ENCODE data around the gene ZP1.

The ZP1 gene

DNA sequence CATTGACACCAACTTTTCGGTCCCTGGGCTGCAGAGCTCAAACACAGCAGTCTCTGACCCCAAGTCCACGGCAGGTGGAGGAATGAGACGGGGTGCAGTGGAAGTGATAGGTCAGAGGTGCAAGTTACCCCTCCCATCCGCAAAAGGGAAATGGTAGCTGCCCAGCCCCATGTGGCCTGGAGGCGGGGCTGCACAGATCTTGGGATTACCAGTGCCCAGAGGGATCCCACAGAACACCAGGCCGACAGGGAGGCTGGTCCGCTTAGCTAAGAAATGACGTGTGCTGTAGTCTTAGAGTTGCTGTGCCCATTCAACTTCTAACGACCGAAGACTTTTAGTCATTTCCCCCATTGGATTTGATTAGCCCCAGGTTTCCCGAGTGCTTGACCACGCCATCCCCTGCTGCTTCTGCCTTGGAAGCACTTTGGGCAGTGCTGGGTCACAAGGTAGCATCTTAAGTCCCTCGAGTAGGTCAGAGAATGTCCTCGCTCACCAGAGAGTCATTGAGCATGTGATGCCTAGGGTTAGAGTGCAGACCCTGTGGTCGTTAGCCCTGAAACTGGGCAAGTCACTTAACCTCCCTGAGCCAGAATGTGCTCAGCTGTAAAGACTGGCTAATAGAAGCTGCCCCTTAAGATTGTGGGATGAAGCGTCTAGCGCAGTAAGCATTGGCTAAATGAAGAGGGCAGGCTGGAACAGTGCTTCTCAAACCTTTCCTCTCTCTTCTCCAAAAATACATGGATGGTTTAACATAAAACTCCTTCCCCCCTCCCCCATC lies 15.8 kb upstream of the ZP1 start:
- peaks cover 46% of the 10 kb centered on the region for H3K36me3 ChIP-seq (replicated peaks)
- in situ Hi-C loops (cut with MboI; ENCODE audit: low sequenced_read_pairs), result no loop called here
- H3K9me3 ChIP-seq, result no peaks in the 10 kb centered on the region
- no peak for DNase-seq (ENCODE audit: low spot score in 2 of 2)
- H3K27me3 ChIP-seq (ENCODE audit: low read depth), result no peaks in the 10 kb centered on the region
- H3K4me1 ChIP-seq, result no peaks in the 10 kb centered on the region
- no peak overlapping the region for H3K4me3 ChIP-seq

DNA sequence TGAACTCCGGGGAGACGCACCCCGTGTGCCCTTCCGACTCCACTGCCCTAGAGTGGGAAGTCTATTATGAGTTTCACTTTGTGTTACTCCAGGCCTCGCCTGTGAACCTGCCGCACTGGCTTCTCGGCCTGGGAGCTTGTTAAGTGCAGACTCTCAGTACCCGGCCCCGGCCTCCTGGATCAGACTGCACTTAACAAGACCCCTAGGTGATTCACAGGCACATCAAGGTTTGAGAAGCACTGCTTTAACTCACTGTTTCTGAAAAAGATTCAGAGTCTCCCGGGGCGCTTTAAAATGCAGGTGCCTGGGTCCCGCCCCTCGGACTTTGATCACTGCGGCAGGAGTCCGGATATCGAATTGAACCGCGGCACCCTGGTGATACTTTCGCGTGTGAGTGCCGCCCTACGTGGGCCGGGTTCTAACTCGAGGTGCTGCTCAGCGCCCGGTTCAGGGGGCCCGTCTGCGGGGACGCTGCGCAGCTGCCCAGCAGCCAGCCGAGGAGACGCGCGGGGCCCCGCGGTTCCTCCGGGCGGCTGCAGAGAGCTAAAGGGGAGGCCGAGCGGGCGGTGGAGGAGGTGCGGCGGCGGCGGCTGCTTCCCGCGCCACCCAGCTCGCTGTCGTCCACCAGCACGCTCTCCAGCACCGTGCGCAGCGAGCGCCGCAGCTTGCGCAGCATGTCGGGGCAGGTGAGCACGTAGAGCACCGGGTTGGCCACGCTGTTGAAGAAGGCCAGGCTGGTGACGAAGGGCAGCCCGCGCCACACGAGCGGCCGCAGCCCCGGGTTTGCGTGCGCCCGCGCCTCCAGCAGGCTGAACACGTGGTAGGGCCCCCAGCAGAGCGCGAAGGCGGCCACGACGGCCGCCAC lies 15.0 kb upstream of the ZP1 start:
- in situ Hi-C loops (cut with MboI; ENCODE audit: low sequenced_read_pairs), result no loop called here
- no peak for DNase-seq (ENCODE audit: low spot score in 2 of 2)
- H3K4me3 ChIP-seq, result no peak overlapping the region
- no peaks in the 10 kb centered on the region for H3K4me1 ChIP-seq
- peaks cover 43% of the 10 kb centered on the region for H3K36me3 ChIP-seq (replicated peaks)
- H3K9me3 ChIP-seq, result no peaks in the 10 kb centered on the region
- H3K27me3 ChIP-seq (ENCODE audit: low read depth), result no peaks in the 10 kb centered on the region

DNA sequence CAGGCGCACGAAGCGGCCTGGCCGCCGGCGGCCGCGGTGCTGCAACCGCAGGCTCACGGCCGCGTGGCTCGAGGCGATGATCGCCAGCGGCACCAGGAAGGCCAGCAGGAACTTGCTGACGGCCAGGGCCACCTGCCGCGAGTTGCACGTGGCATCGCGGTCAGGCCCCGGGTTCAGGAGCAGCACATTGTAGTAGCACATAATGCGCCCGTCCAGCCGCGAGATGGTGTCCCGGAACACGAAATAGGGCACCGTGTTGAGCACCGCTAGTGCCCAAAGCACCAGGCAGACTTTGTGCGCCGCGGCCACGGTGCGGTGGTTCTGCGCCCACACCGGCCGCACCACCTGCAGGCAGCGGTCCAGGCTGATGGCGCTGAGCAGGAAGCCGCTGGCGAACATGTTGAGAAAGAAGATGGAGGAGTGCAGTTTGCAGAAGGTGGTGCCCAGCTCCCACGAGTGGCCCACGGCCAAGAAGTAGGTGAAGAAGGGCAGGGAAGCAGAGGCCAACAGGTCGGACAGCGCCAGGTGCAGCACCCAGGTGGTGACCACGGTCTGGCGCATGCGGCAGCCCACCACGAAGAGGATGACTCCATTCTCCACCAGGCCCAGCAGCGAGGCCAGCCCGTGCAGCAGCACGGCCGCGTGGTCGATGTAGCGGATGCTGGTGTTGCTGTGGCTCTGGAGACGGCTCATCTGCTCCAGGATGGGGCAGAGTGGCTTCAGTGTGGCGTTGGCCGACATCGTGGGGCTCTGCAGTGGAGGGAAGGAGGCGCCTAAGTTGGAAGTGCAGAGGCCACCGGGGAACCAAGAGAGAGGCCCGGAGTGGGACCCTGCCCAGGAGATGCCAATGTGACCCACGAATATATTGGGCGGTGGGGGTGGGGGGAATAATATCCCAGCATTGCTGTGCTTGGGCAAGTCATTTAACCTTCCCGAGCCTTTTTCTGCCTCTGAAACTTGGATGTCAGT lies 14.1 kb upstream of the ZP1 start:
- no peaks in the 10 kb centered on the region for H3K4me1 ChIP-seq
- peaks cover 33% of the 10 kb centered on the region for H3K36me3 ChIP-seq (replicated peaks)
- DNase-seq (ENCODE audit: low spot score in 2 of 2), result no peak
- no peaks in the 10 kb centered on the region for H3K27me3 ChIP-seq (ENCODE audit: low read depth)
- in situ Hi-C loops (cut with MboI; ENCODE audit: low sequenced_read_pairs), result no loop called here
- no peak overlapping the region for H3K4me3 ChIP-seq
- no peaks in the 10 kb centered on the region for H3K9me3 ChIP-seq

DNA sequence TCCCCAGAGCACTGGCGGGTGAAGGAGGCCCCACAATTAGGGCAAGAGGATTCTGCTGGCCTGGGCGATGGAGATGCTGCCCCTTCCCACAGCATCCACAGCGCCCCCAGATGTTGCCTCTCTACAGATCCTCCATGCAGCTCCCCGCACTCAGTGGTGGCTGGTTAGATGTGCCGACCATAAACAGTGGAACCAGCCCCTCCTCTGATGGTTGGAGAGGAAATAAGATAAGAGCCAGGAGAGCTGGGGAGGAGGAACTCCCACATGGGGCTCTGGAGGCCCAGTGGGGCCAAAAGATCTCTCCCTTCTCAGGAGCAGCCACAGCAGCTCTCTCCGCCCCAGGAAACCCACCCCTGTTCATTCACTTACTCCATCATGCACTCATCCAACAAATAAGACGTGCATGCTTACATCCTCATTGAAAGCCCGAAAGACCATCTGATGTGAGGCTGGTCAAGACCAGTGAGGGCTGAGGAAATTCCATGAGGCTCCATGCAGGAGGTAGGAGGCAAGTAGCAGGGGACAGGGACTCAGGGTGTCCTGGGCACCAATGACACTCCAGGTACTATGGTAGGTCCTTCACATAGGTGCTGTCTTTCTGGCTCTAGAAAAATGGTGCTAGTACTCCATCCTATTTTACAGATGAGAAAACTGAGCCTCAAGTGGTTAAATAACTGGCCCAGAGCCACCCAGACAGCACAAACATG lies 13.0 kb upstream of the ZP1 start:
- Histone ChIP-seq H3K4me1 (no peaks in the 10 kb centered on the region), H3K9me3 (no peaks in the 10 kb centered on the region), H3K27me3 (ENCODE audit: low read depth) (no peaks in the 10 kb centered on the region), H3K36me3 (replicated peaks) (peaks cover 23% of the 10 kb centered on the region), H3K4me3 (no peak overlapping the region)
- no peak for DNase-seq (ENCODE audit: low spot score in 2 of 2)
- in situ Hi-C loops (cut with MboI; ENCODE audit: low sequenced_read_pairs), result no loop called here

DNA sequence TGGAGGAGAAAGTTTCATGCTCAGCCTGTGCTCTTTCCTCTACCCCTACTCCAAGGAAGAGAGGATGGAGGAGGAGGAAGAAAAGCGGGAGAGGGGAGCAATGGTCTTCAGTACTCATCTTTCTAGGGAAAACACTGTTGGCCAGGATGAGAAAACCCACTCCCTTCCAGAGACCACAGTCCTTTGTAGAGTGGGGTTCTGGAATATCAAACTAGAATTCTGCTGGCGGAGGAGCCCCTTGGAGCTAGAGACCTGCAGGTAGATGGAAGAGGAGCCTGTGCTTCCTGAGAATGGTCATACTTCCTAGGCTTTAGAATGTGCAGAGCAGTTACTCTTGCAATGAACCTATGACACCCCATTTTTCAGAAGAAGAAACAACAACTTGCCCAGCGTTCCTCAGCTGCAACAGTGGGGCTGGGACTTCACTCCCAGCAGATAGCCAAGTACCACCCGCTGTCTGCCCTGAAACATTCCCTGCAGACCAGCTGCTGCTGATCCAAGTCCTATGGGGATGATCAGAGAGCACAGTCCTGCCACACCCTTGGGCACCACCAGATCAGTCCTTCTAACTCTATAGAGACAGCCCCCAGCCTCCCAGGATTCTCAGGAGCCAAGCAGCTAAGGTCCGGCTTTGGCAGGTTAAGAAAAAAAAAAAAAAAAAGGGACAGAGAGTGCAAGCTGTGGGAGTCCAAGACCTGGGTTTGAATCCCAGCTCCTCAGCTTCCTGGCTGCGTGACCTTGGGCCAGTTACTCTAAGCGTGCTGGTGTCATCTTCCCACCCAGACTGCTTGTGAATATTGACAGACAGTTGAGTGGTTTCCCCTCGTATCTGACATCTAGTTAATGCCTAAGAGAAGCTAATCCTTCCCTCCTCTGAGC lies 12.3 kb upstream of the ZP1 start:
- no peak overlapping the region for H3K4me3 ChIP-seq
- DNase-seq (ENCODE audit: low spot score in 2 of 2), result no peak
- H3K9me3 ChIP-seq, result no peaks in the 10 kb centered on the region
- in situ Hi-C loops (cut with MboI; ENCODE audit: low sequenced_read_pairs), result no loop called here
- H3K27me3 ChIP-seq (ENCODE audit: low read depth), result no peaks in the 10 kb centered on the region
- H3K36me3 ChIP-seq (replicated peaks), result peaks cover 20% of the 10 kb centered on the region
- H3K4me1 ChIP-seq, result no peaks in the 10 kb centered on the region

DNA sequence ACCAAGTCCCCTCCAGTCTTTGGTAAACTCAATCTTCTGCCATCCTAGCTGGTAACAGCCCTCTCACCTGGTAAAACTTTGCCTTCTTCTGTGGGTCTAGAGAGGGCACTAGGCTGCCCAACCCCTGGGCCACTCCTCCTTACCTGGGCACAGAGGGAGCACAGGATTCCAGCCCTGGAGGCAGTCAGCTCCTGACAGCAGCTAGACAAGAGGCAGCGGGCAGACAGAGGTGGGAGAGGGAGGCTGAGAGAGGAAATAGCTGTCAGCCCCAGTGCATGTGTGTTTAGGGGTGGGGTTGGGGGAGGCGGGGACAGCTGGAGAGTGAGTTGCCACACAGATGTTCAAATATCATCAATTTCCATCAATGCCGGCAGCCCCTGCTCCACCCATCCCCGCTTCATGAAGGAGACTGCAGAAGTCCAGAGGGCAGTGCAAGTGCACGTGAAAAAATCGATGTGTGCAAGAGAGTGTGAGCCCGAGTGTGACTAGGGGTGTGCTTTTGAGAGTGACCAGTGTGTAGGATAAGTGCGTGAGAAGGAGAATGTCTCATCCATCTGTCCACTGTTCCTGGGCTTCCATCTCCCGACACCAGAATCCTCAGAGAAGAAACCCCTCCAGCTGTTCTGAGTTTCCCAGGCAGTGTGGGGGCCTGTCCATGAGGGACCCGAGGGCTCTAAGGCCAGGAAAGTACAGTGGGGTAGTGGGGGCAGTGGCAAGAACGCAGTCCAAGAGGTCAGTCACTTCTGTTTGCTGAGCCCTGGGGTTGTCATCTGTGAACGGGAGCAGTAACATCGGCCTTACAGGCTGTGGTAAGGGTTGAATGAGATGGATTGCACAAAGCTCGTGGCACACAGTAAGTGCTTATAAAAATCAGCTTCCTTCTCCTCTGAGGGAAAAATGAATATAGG lies 11.4 kb upstream of the ZP1 start, which contains the start of gene PTGDR2:
Gene PTGDR2 (minus strand): TSS at position 225 of the 908 bp plus-strand sequence. CDS start 2,228 bp downstream, outside the sequence.
- Histone ChIP-seq H3K4me3 (no peak within 1 kb of the TSS), H3K9me3 (no peaks in the 10 kb centered on the region), H3K36me3 (replicated peaks) (peaks cover 11% of the 10 kb centered on the region), H3K4me1 (no peaks in the 10 kb centered on the region), H3K27me3 (ENCODE audit: low read depth) (no peaks in the 10 kb centered on the region)
- in situ Hi-C loops (cut with MboI; ENCODE audit: low sequenced_read_pairs), result no loop called here
- no peak for DNase-seq (ENCODE audit: low spot score in 2 of 2)

DNA sequence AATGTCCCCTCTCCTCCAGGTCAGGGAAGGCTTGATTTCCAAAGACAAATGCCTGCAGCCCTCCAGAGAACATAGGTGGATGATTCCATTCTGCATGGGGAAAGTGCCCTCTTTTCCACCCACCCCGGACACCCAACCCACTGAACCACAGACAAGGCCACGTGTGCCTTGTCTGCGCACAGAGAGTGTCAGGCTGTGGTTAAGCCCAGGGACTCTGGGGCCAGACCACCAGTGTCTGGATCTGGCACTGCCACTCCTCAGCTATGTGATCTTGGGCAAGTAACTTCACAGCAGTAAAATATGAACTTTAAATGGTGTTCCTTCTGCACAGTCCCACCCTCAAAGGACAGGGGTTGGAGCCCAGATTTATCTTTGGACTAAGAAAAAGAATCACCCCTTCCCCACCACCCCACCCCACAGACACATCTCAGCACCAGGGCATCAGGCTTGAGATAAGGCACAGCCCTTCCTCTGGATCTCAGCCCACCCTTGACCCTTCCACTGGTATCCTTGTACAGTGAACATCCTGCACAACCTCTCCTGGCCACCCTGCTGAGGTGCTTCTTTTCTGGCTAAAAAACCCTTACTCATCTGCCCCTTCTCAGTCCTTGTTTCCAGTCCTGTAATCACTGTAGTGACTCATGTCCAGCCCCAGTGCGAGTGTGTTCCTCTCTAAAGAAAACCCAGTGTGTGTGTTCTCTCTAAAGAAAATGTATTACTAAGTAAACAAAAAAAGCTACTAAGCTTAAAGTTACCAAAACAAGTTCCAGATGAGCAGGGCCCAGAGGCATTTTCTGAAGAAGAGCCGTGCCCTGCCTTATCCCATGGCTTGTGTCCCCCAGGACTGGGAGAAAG lies 9.7 kb upstream of the ZP1 start:
- Histone ChIP-seq H3K9me3 (no peaks in the 10 kb centered on the region), H3K4me3 (no peak overlapping the region), H3K4me1 (no peaks in the 10 kb centered on the region), H3K36me3 (replicated peaks) (no peaks in the 10 kb centered on the region), H3K27me3 (ENCODE audit: low read depth) (no peaks in the 10 kb centered on the region)
- no peak for DNase-seq (ENCODE audit: low spot score in 2 of 2)
- in situ Hi-C loops (cut with MboI; ENCODE audit: low sequenced_read_pairs), result no loop called here

DNA sequence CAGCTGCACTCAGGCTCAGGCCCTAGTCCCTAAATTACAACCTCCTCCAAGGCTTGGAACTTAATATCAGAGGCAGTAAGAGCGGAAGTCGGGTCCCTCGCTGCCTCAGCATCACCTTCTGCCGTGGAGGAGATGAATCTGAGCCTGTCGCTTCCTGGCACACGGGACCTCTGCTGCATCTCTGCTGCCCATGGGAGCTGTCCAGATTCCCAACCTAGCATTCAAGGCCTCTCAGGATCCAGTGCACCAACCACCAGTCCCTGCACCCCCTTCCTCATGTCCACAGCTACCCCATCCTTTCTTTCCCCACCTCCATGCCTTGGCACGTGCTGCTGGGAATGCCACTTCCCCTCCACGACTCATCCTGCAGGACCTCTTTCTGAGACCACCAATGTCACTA lies 9.1 kb upstream of the ZP1 start:
- Histone ChIP-seq H3K4me3 (no peak overlapping the region), H3K9me3 (no peaks in the 10 kb centered on the region), H3K4me1 (no peaks in the 10 kb centered on the region), H3K27me3 (ENCODE audit: low read depth) (no peaks in the 10 kb centered on the region), H3K36me3 (replicated peaks) (no peaks in the 10 kb centered on the region)
- no peak for DNase-seq (ENCODE audit: low spot score in 2 of 2)
- in situ Hi-C loops (cut with MboI; ENCODE audit: low sequenced_read_pairs), result no loop called here

DNA sequence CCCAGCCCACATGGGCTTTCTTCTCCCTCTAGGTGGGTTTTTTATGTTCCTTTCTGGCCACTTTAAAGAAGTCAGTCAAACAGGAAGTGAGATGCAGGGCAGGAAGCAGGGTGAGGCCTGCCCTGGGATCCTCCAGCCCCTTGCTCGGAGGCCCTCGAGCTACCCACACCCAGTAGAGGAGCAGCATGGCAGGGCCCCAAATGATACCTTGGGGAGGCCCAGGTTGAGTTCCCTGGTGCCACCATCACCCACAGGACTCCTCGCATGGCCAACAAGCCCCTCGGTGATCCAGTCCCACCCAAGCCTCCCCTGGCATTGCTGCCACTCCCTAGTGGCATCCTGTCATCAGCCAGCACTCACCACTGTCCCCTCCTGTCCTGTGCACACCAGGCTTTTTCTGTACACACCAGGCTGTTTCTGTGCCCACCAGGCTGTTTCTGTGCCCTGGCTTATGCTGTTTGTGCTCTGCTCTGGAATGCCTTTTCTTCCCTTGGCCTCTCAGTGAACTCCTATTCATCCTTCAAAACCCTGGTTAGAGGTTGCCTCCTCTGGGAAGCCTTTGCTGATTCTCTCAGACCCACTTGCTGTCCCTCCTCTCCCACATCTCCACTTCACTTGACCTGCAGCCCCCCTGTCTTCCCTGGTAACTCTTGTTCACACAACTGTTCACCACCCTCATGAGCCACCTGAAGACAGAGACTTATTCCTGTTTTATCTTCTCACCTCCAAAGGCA lies 8.4 kb upstream of the ZP1 start:
- DNase-seq (ENCODE audit: low spot score in 2 of 2), result no peak
- Histone ChIP-seq H3K9me3 (no peaks in the 10 kb centered on the region), H3K36me3 (replicated peaks) (no peaks in the 10 kb centered on the region), H3K27me3 (ENCODE audit: low read depth) (no peaks in the 10 kb centered on the region), H3K4me1 (no peaks in the 10 kb centered on the region), H3K4me3 (no peak overlapping the region)
- in situ Hi-C loops (cut with MboI; ENCODE audit: low sequenced_read_pairs), result no loop called here

DNA sequence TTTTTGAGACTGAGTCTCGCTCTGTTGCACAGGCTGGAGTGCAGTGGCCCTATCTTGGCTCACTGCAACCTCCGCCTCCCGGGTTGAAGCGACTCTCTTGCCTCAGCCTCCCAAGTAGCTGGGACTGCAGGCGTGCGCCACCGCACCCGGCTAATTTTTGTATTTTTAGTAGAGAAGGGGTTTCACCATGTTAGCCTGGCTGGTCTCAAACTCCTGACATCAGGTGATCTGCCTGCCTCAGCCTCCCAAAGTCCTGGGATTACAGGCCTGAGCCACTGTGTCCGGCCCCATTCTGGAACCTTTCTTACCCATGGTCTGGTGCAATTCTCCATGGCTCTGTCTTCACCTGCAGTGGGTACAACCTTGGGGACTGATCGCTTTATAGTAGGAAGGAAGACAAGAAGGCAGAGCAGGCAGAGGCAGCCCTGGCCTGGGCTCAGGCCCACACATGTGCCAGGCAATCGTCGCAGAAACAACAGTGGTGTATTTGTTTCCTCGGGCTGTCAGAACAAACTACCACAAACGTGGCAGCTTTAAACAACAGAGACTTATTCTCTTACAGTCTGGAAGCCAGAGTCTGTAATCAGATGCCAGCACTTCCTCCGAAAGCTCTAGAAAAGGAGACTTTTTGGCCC lies 7.6 kb upstream of the ZP1 start:
- no peak overlapping the region for H3K4me3 ChIP-seq
- no peaks in the 10 kb centered on the region for H3K9me3 ChIP-seq
- H3K36me3 ChIP-seq (replicated peaks), result no peaks in the 10 kb centered on the region
- in situ Hi-C loops (cut with MboI; ENCODE audit: low sequenced_read_pairs), result no loop called here
- H3K27me3 ChIP-seq (ENCODE audit: low read depth), result no peaks in the 10 kb centered on the region
- H3K4me1 ChIP-seq, result no peaks in the 10 kb centered on the region
- DNase-seq (ENCODE audit: low spot score in 2 of 2), result no peak
